CD4-positive, alpha-beta T cell (primary cell): ENCODE measurements around the gene ACTN4. TPM values are rescaled to one million over a fixed set of nuclear protein-coding genes. Genes with fewer than 3 reads are reported as not detected.

Experiments
- ATAC-seq: fragments of 200-7000 bp; cut with Tn5 transposase; one replicate; pipeline ENCODE4 v1.10.0; 2022; ENCODE audit warnings: mild to moderate bottlenecking; ENCODE audit not compliant: poor library complexity
- CTCF ChIA-PET: fragments of 350-600 bp; sonication (Branson Sonifier 250); formaldehyde crosslinking; loops from one replicate; lab custom pipeline; 2021; ENCODE audit warnings: antibody characterized with exemption, inconsistent platforms; lab: Charles Lee
- POLR2A ChIA-PET: fragments of 350-600 bp; sonication (Branson Sonifier 250); formaldehyde crosslinking; loops from one replicate; lab custom pipeline; 2021; ENCODE audit warnings: antibody characterized with exemption, inconsistent platforms; lab: Charles Lee
- DNase-seq, 14 experiments: peaks; one replicate each; pipeline ENCODE4 v3.0.0-alpha.2; 2013 to 2020; ENCODE audit warnings: mixed read lengths in 2 of 14
- H3K27ac ChIP-seq, 2 donors: one replicate each; pipeline versions ENCODE4 v1.5.1 to v1.7.0; 2013; ENCODE audit warnings: low read length in 2 of 2, low read depth in 1 of 2, mild to moderate bottlenecking in 1 of 2
- H3K27me3 ChIP-seq, 2 experiments: 1 replicate in 1 of 2; 2 replicates in 1 of 2; pipeline versions ENCODE4 v1.6.1 to v1.7.0; 2013; ENCODE audit warnings: low read length in 2 of 2, control low read depth in 1 of 2, mild to moderate bottlenecking in 1 of 2, moderate library complexity in 1 of 2; ENCODE audit not compliant: insufficient read depth in 2 of 2, control insufficient read depth in 1 of 2
- H3K36me3 ChIP-seq: one replicate; pipeline ENCODE4 v1.6.1; 2013; ENCODE audit warnings: low read length, control low read depth; ENCODE audit not compliant: insufficient read depth
- H3K4me1 ChIP-seq: one replicate; pipeline ENCODE4 v1.6.1; 2013; ENCODE audit warnings: low read length, control low read depth; ENCODE audit not compliant: insufficient read depth
- H3K4me3 ChIP-seq: one replicate; pipeline ENCODE4 v1.5.1; 2013; ENCODE audit warnings: mild to moderate bottlenecking, low read length, moderate library complexity
- H3K9me3 ChIP-seq, 2 experiments: 1 replicate in 1 of 2; 2 replicates in 1 of 2; pipeline versions ENCODE4 v1.6.1 to v1.7.0; 2013; ENCODE audit warnings: low read length in 2 of 2, mild to moderate bottlenecking in 2 of 2, control low read depth in 1 of 2, moderate library complexity in 1 of 2; ENCODE audit not compliant: control insufficient read depth in 1 of 2, insufficient read depth in 1 of 2
- H3K27ac Mint-ChIP-seq: one replicate; pipeline ENCODE4 v1.8.0; 2020; ENCODE audit warnings: mixed read lengths
- H3K27me3 Mint-ChIP-seq: one replicate; pipeline ENCODE4 v1.8.0; 2021; ENCODE audit warnings: mixed read lengths
- H3K36me3 Mint-ChIP-seq: one replicate; pipeline ENCODE4 v1.8.0; 2021; ENCODE audit warnings: low read depth, mixed read lengths
- H3K4me1 Mint-ChIP-seq: one replicate; pipeline ENCODE4 v1.8.0; 2021; ENCODE audit warnings: low read depth, mixed read lengths
- H3K4me3 Mint-ChIP-seq: one replicate; pipeline ENCODE4 v1.8.0; 2020; ENCODE audit warnings: mild to moderate bottlenecking, mixed read lengths
- H3K9me3 Mint-ChIP-seq: one replicate; pipeline ENCODE4 v1.8.0; 2020; ENCODE audit warnings: mixed read lengths
- intact Hi-C, 2 experiments: fragments of 100-400 bp; cut with DNase I in 1 of 2; cut with micrococcal nuclease in 1 of 2; formaldehyde crosslinking; loops; one replicate each; pipeline versions ENCODE4 v1.15.1 to v1.9.0; 2023 to 2025; cut with DNase I, micrococcal nuclease
- total RNA-seq, 174 experiments: library from RNA in 2 of 174; stranded (reverse) in 2 of 174; gene quantifications; one replicate each; pipeline ENCODE4 v1.2.3 and lab custom pipeline; 2021 to 2026
- TF ChIP-seq, protein P1 (sequence below): fragments of 200-600 bp; IDR thresholded peaks from one replicate; pipeline ENCODE4 v1.8.0; 2022; ENCODE audit warnings: antibody characterized with exemption, mild to moderate bottlenecking

Gene ACTN4
- total RNA-seq, 2 experiments from 2014 or later = 70.3 to 84.0 TPM

GRCh38 chr19:38709671-38710415, 62.4 kb downstream of the ACTN4 start:
- no peaks in the 10 kb centered on the region for H3K4me1 ChIP-seq
- Mint-ChIP-seq H3K9me3 (no peaks in the 10 kb centered on the region), H3K27me3 (no peaks in the 10 kb centered on the region), H3K36me3 (peaks cover 43% of the 10 kb centered on the region), H3K27ac (no peak overlapping the region), H3K4me3 (no peak overlapping the region), H3K4me1 (no peaks in the 10 kb centered on the region)
- no peak overlapping the region for H3K27ac ChIP-seq
- H3K4me3 ChIP-seq = no peak overlapping the region
- H3K9me3 ChIP-seq = no peaks in the 10 kb centered on the region
- H3K27me3 ChIP-seq = no peaks in the 10 kb centered on the region
- DNase-seq (no peak), ATAC-seq (no peak)
- intact Hi-C loops = no loop called here
- CTCF ChIA-PET = no interaction called here
- peaks cover 93% of the 10 kb centered on the region for H3K36me3 ChIP-seq
- POLR2A ChIA-PET = no interaction called here
- TF ChIP-seq, protein P1, sequence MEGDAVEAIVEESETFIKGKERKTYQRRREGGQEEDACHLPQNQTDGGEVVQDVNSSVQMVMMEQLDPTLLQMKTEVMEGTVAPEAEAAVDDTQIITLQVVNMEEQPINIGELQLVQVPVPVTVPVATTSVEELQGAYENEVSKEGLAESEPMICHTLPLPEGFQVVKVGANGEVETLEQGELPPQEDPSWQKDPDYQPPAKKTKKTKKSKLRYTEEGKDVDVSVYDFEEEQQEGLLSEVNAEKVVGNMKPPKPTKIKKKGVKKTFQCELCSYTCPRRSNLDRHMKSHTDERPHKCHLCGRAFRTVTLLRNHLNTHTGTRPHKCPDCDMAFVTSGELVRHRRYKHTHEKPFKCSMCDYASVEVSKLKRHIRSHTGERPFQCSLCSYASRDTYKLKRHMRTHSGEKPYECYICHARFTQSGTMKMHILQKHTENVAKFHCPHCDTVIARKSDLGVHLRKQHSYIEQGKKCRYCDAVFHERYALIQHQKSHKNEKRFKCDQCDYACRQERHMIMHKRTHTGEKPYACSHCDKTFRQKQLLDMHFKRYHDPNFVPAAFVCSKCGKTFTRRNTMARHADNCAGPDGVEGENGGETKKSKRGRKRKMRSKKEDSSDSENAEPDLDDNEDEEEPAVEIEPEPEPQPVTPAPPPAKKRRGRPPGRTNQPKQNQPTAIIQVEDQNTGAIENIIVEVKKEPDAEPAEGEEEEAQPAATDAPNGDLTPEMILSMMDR = no peak

- intact Hi-C loops = no loop called here
- ChIA-PET CTCF (no interaction called here), POLR2A (no interaction called here)
Measured at GRCh38 chr19:38710416-38710702, 62.9 kb downstream of the ACTN4 start.

DNA sequence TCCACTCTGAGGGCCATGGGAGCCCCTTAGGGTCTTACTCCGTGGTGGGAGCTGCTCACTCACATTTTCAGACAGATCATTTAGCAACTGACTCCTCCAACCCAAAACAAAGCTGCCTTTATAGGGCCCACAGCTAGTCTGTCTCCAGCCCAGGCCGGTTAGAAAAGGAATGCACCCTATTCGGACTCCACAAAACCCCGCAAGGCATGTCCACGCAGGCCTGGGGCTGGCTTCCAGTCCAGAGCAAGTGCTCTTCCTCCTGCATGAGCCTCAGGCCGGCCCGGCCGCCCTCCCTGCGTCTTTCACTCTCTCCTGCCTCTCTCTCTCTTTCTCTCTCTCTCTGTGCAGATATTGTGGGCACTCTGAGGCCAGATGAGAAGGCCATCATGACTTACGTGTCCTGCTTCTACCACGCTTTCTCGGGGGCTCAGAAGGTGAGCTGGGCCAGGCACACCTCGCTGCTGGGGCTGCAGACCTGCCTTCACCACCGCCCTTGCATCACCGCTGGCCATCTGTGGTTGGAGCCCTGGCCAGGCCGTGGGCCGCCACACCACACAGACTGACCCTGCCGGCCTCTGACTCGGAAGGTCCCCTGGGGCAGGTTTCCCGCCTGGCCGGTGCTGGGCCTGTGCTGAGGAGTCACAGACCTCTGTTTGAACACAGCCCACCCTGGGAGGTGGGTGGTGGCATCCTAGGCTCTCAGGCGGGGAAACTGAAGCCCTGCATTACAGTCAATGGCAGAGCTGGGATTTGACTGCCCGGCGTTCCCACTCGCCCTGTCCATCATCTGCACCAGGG, 63.7 kb downstream of the ACTN4 start:
- TF ChIP-seq, protein P1 = no peak
- Histone ChIP-seq H3K4me3 (no peak overlapping the region), H3K4me1 (no peaks in the 10 kb centered on the region), H3K27me3 (no peaks in the 10 kb centered on the region), H3K9me3 (no peaks in the 10 kb centered on the region), H3K27ac (no peak overlapping the region), H3K36me3 (peaks cover 85% of the 10 kb centered on the region)
- H3K4me3 Mint-ChIP-seq = no peak overlapping the region
- H3K27ac Mint-ChIP-seq = no peak overlapping the region
- H3K27me3 Mint-ChIP-seq = no peaks in the 10 kb centered on the region
- ATAC-seq (no peak), DNase-seq (no peak)
- no peaks in the 10 kb centered on the region for H3K4me1 Mint-ChIP-seq
- no peaks in the 10 kb centered on the region for H3K9me3 Mint-ChIP-seq
- H3K36me3 Mint-ChIP-seq = peaks cover 44% of the 10 kb centered on the region
- ChIA-PET POLR2A (no interaction called here), CTCF (no interaction called here)
- intact Hi-C loops = no loop called here

More at GRCh38 chr19:38710416-38710702, 62.9 kb downstream of the ACTN4 start:
- Histone ChIP-seq H3K27ac (no peak overlapping the region), H3K4me3 (no peak overlapping the region), H3K27me3 (no peaks in the 10 kb centered on the region), H3K4me1 (no peaks in the 10 kb centered on the region), H3K36me3 (peaks cover 90% of the 10 kb centered on the region), H3K9me3 (no peaks in the 10 kb centered on the region)
- TF ChIP-seq, protein P1 = no peak
- Mint-ChIP-seq H3K4me3 (no peak overlapping the region), H3K4me1 (no peaks in the 10 kb centered on the region), H3K9me3 (no peaks in the 10 kb centered on the region), H3K27ac (no peak overlapping the region), H3K36me3 (peaks cover 43% of the 10 kb centered on the region), H3K27me3 (no peaks in the 10 kb centered on the region)
- DNase-seq = no peak
- no peak for ATAC-seq
